Nucleus accumbens (tissue), 56 donors: ENCODE measurements around the gene ARHGAP22.

Experiments used
- DNase-seq, 56 donors: peaks; one replicate each; lab custom pipeline; 2025; lab: John Stamatoyannopoulos, UW

The ARHGAP22 gene

GRCh38 chr10:48594371-48594770 lies 10.5 kb downstream of the ARHGAP22 start:
- DNase-seq: no peak

DNA sequence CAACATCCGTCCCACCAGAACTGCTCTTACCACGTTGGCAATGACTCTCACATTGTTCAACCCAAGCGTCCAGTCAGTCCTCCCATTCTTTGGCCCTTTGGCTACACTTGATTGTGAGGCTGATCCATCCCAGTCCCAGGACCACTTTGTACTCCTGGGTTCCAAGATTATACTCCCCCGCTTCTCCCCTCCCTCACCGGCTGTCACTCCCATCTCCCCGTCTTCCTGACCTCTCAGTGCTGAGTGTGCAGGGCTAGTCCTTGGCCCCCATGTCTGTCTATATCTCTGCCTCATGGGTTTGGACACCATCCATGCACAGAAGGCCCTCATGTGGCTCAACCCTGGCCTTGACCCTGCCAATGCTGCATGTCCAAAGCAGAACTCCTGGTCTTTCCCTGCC lies 12.5 kb downstream of the ARHGAP22 start:
- DNase-seq: no peak

DNA sequence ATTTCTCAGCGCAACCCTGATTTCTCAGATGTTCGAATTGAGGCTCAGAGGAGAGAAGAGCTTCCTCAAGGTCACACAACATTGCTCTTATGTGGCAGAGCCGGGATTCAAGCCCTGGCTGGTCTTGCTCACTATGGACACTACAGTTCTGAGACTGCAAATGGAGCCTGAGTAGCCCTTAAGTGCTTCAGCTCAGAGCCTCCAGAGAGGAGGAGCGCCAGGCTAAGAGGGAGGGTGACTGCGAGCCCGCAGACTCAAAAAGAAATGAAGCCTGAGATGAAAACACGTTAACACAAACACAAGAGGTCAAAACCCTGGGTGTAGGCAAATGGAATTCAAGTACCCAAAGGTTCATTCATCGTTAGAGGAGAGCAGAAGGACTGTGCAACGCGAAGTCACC lies 13.9 kb downstream of the ARHGAP22 start:
- DNase-seq: no peak

GRCh38 chr10:48589266-48589665 lies 15.6 kb downstream of the ARHGAP22 start:
- DNase-seq: no peak

DNA sequence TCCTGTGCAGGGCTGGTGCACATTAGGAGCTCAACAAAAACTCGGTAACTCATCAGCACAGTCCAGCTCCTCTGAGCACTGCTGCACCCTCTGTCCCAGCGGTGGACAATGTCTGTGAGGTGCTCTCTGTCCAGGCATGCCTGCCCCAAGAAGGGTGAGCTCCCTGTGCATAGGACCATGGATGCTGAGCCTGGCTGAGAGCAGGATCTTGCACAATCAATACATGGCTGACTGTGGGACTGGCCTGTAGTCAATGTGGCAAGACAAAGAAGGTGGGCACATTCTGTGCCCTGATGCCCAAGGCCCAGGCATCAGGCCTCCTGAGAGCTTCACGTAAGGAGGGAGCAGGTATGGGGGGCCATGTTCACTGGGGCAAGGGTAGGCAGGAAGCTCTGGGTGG lies 17.1 kb downstream of the ARHGAP22 start:
- DNase-seq: no peak

GRCh38 chr10:48587101-48587500 lies 17.8 kb downstream of the ARHGAP22 start:
- no peak for DNase-seq

DNA sequence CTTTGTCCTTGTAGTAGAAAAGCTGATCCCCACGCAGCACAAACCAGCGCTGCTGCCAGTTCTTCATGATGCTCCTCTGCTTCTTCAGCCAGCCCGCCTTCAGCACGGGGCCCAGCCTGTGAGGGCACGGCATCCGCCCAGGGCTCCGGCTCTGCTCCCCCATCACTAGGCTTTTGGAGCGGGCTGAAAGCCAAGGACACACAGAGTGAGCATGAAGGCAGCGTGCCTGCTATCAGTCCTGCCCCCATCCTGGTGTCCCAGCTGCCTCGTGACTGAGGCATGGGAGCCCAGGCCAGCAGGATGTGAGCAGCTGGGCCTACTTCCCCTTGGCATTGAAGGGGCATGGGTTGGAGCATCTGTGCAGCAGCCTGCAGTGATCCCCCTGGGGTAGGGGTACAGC lies 21.9 kb downstream of the ARHGAP22 start:
- peak in 26 of 56 donors; percentile 16 to 71 (median 42) for DNase-seq

- no peak for DNase-seq
Measured at GRCh38 chr10:48580236-48580635, 24.6 kb downstream of the ARHGAP22 start.

- DNase-seq: no peak
Measured at GRCh38 chr10:48579251-48579960, 25.5 kb downstream of the ARHGAP22 start.

- no peak for DNase-seq
Measured at GRCh38 chr10:48577158-48577557, 27.7 kb downstream of the ARHGAP22 start.

DNA sequence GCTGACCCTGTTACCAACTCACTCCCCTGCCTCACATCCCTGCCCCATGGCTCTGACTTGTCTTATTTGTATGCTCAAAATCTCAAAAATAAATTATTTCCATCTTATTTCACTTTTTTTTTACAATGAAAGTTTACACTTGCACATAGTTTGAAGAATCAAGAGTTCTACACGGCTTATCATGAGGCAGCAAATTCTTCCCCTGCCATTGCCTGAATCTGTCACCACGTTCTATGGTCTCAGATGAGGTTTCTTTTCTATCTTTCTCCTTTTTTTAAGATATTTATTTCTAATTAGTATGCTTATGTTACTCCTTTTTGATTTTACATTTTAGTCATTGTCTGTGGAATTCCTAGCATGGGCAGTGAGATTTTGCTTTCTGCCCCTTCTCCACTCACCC lies 28.4 kb downstream of the ARHGAP22 start:
- DNase-seq: no peak

- DNase-seq: no peak
Measured at GRCh38 chr10:48575901-48576300, 29.0 kb downstream of the ARHGAP22 start.

GRCh38 chr10:48574817-48575380 lies 30.0 kb downstream of the ARHGAP22 start:
- no peak for DNase-seq

DNA sequence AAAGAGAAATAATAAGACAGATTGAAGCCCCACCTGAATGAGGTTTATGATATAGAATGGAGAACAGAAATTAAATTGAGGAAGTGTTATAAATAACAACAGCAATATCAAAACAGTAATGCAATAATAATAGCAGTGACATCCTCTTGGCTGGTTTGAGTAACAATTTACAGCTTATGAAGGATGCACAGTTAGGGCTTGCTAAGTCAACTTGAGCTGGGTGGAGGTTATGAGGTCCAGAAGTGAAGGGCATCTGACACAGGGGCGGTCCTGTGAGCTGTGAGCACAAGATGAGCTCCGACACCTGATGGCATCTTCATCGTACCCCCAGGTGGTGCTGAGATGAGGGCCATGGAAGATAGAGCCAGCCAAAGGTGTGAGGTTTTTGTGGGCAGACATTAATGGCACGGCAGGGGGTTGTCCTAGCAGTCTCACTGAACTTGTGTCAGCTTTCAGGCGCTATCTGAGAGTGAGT lies 30.5 kb downstream of the ARHGAP22 start:
- DNase-seq: no peak

DNA sequence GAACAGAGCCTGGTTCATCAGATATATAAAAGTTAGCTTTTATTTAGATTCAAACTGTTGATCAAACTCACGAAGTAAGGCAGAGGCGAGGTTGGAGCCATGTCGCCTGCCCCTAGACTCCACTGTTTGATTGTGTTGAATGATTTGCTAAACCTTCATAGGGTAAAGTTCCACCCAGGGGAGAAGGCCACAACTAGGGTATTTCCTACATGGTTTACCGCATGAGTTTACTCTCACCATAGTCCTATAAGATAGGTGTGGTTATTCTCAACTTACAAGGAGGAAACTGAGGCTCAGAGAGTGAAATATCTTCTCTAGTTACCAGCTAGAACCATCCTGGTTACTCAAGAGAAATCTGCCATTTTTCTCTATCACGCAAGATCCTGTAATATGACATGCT lies 31.8 kb downstream of the ARHGAP22 start:
- DNase-seq: no peak

- no peak for DNase-seq
Measured at GRCh38 chr10:48572414-48572813, 32.5 kb downstream of the ARHGAP22 start.

DNA sequence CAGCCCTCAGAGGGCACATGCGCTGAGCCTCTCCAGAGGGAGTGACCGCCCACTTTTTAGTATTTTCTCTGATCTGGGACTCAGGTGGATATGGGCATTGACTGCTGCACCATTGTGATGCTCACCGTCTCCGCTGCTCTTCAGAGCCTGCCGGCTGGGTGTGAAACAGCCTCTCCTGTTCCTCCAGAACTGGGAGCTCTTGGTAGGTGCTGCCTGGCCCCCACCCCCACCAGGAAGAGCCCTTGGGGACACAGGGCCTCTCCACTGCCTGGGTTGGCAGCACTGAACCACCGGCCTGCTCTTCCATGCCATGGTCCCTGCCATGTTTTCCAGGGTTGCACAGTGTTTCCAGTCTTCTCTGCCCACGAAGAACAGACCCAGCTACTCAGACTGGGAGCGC lies 36.3 kb downstream of the ARHGAP22 start:
- DNase-seq: no peak

DNA sequence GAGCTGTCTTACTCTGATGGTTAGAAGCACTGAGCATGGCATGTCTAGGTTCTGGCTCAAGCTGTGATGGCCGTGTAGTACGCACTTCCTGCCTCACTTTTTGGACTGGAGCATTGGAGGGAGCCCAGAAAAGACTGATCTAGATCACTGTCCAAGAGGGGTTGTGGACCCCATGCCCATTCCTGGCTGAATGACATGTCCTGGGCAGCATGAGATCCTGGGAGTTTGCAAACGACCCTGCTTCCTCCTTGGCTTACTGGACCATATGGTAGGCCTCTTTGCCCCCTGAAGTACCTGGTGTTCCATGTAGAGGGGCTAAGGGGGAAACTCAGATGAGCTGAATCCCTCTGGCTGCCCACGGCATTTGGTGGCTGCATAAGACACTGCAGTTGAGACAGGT lies 36.7 kb downstream of the ARHGAP22 start:
- DNase-seq: no peak

- no peak for DNase-seq
Measured at GRCh38 chr10:48567346-48567745, 37.5 kb downstream of the ARHGAP22 start.

DNA sequence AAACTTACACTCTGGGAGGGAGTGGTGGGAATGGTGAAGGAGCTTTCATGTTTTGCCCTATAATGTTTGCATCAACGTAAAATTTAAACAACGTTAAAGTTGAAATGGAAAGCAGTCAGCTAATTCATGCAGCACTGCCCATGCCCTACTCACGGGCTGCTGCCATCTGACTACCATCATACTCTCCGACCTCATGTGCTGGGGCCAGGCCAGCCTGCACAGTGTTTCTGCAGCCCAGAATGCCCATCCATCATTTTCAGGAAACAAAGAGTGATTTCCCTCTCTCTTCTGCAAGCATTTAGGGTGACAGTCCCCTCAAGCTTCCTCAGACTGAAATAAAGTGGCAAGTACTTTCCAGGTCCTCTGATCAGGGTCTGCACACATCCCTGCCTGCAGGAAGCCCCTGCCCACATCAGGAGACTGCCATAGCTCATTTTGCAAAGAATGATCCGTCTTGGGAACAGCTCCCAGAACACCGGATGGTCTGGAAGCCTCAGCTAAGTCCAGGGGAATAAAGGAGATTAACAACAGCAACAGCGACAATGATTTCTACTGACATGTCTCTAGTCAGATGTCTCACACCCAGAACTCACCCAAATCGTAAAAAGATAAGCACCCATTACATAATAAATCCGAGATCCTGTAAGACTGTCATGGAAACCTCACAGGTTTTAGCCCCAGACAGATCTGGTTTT lies 40.3 kb downstream of the ARHGAP22 start:
- DNase-seq: no peak

DNA sequence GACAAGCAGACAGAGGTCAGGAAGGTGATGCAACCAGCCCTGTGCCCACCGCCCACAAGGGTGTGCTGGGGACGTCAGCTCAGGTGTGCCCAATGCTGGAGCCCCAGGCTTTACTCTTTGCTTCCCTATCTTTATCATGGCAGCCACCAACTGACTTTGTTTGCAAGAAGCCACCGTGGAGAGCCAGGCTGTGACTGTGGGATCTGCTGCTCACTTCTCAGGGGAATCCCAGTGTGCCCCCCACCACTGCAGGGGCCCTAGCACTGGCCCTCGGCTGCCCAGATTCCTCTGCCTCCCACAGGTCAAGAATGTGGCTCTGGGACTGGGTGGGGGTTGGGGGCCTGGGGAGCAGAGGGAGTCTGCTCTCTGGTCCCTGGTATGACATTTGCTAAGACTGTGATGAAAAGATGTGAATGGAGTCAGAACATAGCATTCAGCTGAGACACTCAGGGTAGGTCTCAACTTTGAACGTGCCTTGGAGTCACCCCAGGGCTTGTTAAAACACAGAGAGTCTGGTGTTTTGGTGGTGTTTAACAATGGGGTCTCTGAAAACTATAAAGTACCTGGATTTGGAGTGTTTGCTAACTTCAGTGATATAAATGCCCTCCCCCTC lies 47.3 kb downstream of the ARHGAP22 start:
- no peak for DNase-seq
